ELF-1 (cell line): ENCODE results near the gene CLIP2.
A peak's percentile ranks its signal among the peaks of the same experiment; 100 is the strongest.
"Not testable (repeated sequence)": the region's sequence is repeated elsewhere in the genome, so short reads cannot be mapped to it uniquely, and the experiment has no call there.

ENCODE experiments used
- DNase-seq: peaks from one replicate; pipeline ENCODE4 v3.0.0-alpha.2; 2016; ENCODE audit warnings: low read depth, low spot score

The CLIP2 gene

DNA sequence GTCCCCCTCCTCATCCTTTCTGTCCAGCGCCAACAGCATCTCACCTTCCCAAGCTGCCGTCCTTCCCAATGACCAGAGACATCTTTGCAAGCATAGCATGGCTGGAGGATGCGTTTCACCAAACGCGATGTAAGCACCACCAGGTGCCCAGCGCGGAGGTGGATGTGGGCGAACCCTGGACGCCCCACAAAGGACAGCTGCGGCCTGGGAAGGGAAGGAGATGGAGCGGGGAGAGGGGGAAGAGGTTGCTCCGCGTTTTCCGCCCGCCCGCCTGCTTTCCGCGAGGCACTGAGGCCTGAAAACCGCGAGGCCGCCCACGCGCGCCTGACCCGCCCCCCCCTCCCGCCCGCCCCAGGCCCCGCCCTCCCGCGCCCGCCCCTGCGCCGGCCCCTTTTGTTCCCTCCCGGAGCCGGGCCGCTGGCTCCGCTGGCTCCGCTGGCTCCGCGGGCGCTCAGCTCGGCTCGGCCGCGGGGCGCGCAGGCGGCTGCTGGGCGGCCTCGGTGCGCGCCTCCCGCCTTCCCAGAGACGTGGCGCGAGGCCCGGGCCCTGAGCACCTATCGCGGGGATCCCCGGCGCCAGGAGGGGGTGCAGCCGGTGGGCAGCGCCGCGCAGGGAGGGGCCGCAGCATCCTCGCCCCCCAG, at the start of gene CLIP2:
Gene CLIP2, plus strand, starts transcription at position 390 of the 641 bp plus-strand sequence. CDS start 28,140 bp downstream, outside the sequence.
- DNase-seq, result peak; percentile 69

DNA sequence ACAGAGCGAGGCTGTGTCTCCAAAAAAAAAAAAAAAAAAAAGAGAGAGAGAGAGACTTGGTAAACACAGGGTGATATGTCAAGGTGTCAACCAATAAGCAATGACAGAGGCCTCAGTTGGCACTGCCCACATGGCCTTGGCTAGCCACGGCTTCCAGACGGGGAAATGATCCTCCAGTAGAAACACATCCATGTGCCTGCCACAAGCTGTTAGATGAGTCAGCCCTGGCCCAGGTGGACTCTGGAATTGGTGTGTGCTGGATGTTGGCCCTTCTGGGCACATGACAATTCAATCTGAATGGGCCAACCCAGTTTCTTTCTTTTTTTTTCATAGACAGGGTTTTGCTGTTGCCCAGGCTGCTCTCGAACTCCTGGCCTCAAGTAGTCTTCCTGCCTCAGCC, 48.7 kb upstream of the CLIP2 start:
- DNase-seq, result no peak

DNA sequence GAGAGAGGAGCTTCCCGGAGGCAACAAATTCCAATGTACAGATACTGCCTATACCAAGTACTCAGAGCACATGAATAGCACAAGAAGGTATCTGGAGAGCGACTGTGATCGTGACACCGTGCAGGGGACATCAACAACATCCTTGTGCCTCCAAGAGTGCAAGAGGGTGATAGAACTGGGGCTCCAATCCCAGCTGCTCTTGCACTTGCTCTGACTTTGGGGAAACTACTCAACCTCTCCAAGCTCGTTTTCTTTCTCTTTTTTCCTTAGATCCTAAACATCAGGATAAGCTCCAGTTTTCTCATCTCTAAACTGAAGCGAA, 47.1 kb upstream of the CLIP2 start:
- DNase-seq, result no peak

DNA sequence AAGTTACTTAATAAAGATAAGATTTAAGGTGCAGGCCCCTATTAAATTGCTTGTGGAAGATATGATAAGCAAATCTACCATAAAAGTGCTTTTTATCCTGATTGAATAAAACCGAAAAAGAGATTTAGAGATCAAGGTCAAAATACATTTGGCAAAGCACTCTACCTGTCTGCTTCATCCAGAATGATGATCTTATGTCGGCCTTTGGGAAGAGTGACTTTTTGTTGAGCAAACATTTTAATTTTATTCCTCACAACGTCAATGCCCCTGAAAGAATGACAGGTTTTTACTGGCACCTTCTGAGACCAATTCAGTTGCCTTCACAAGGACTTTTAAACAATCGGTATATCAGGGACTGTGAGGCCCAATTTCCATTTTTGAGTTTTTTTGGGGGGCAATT, 42.7 kb upstream of the CLIP2 start:
- DNase-seq, result no peak

DNA sequence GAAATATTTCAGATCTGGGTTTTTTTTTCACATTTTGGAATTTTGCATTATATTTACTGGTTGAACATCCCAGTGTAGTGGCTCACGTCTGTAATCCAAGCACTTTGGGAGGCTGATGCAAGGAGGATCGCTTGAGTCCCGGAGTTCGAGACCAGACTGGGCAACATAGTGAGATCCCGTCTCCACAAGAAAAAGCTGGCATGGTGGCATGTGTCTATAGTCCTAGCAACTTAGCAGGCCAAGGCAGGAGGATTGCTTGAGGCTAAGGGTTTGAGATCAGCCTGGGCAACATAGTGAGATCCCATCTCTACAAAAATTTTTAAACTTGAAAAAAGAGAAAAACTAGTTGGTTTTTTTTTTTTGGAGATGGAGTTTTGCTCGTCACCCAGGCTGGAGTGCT, 41.1 kb upstream of the CLIP2 start:
- no peak for DNase-seq

- not testable (repeated sequence) for DNase-seq
Observed at GRCh38 chr7:74249058-74249457, 40.1 kb upstream of the CLIP2 start.

- DNase-seq, result no peak
Observed at GRCh38 chr7:74252893-74253292, 36.3 kb upstream of the CLIP2 start.

- DNase-seq, result no peak
Observed at GRCh38 chr7:74253331-74253730, 35.9 kb upstream of the CLIP2 start.

DNA sequence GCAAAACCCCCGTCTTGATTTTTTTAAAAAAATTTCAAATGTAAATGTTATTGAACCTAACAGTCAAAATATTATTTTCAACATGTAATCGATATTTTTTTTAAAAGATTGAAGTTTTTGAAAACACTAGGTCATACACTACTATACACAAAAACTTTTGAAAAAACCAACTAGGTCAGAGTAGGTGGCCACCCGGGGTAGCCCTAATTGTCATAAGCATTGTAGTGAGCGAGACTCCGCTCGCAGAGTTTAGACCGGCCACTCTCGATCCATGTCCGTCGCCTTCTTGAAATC, 35.4 kb upstream of the CLIP2 start:
- DNase-seq, result no peak

- DNase-seq, result peak; percentile 98
Observed at GRCh38 chr7:74254129-74254857, 34.9 kb upstream of the CLIP2 start, which contains the start of gene RFC2. Gene RFC2, minus strand, starts transcription at chr7:74254399. Its CDS starts 16 bp downstream, at chr7:74254383.

DNA sequence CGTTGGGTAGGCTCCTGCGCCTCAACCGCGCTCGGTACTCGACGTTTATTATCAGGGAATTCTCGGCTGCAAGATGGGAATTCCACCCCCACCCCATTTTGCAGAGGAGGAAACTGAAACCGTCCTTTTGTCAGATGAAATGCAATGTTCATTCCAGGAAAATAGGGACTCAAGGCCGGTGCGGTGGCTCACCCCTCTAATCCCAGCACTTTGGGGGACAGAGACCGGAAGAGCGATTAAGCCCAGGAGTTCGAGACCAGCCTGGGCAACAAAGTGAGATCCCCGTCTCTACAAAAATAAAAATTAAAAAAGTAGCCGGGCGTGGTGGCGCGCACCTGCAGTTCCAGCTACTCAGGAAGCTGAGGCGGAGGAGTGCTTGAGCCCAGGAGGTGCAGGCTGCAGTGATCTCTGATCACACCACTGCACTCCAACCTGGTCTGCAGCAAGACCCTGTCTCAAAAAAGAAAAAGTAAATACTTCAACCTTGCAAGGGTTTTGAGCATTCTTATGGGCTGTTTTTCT, 34.3 kb upstream of the CLIP2 start:
- DNase-seq, result no peak

- not testable (repeated sequence) for DNase-seq
Observed at GRCh38 chr7:74255461-74255860, 33.7 kb upstream of the CLIP2 start.

- DNase-seq, result no peak
Observed at GRCh38 chr7:74256491-74257408, 32.5 kb upstream of the CLIP2 start.

DNA sequence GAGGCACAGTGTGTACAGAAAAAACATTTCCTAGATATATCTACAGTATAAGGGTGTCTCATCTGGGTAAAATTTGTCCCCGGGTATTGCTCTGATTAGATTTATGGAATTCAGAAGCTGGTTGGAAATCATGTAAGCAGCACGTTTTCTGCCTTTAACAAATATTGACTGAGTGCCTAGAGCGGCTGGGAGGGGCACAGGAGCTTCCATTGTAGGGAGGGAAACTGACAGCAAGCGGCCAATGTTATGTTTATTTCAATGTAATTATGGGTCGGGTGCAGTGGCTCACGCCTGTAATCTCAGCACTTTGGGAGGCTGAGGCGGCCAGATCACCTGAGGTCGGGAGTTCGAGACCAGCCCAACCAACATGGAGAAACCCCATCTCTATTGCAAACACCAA, 30.6 kb upstream of the CLIP2 start:
- DNase-seq, result no peak

DNA sequence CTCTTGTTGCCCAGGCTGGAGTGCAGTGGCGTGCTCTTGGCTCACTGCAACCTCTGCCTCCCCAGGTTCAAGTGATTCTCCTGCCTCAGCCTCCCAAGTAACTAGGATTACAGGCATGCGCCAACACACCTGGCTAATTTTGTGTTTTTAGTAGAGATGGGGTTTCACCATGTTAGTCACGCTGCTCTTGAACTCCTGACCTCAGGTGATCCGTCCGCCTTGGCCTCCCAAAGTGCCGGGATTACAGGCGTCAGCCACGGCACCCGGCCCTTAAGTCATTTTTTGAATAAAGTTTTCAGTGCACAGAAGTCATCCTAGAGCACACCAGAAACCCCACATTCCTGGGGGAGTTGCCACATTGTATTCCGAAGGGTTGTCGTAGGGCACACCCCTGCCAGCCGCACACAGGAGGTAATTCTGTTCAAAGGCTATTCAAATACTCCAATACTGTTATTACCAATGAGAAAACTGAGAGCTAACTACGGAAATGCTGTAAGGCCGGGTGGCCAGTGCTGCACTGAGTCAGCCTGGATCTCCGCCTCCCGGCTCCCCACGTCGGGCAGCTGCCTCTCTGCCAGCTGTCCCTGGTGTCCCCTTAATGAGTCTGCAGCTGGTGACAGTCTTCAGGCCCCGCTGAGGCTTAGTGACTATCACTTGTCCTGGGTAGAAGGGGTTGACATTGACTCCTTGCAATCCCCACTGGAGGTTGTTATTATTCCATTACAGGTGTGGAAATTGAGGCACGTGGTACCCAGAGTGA, 26.4 kb upstream of the CLIP2 start:
- no peak for DNase-seq

- DNase-seq, result no peak
Observed at GRCh38 chr7:74263399-74264120, 25.6 kb upstream of the CLIP2 start.

- no peak for DNase-seq
Observed at GRCh38 chr7:74266191-74266963, 22.8 kb upstream of the CLIP2 start.

- DNase-seq, result no peak
Observed at GRCh38 chr7:74267756-74268565, 21.2 kb upstream of the CLIP2 start.

DNA sequence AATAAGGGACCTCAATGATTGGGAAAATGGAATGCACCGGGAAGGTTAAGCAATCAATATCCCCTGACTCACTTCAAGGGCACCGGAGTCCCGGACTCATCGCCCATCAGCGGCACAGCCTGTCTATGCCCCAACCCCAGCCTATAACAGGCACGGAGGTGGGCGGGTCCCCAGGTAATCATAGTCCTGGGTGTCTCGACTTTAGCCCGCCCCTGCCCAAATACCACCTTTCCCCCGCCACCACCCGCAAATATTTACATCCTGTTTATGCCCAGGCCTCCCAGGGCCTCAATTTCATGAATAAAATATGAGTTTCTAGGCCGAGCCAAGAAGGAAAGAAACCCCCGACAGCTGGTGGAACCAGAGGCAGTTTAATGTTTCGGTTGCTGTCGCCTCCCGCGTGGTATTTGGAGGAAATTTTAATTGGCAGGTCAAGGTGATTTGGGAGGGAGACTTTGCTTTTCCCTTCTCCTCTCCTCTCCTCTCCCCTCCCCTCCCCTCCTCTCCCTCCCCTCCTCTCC, 19.4 kb upstream of the CLIP2 start:
- DNase-seq, result peak; percentile 43
